Measurements from ENCODE around the gene SCTR.

SCTR gene

GRCh38 chr2:119523952-119524694 lies at the start of gene SCTR:
Gene SCTR, minus strand, starts transcription at chr2:119524483. Its CDS starts 257 bp downstream, at chr2:119524226.
- DNase-seq (ENCODE audit: extremely low read depth in 1 of 2, low read depth in 1 of 2): no peak

GRCh38 chr2:119567292-119567691 lies 43.0 kb upstream of the SCTR start:
- DNase-seq (ENCODE audit: extremely low read depth in 1 of 2, low read depth in 1 of 2): no peak

- DNase-seq (ENCODE audit: extremely low read depth in 1 of 2, low read depth in 1 of 2): no peak
Measured at GRCh38 chr2:119565481-119565880, 41.2 kb upstream of the SCTR start.

- DNase-seq (ENCODE audit: extremely low read depth in 1 of 2, low read depth in 1 of 2): no peak
Measured at GRCh38 chr2:119553687-119554344, 29.5 kb upstream of the SCTR start.

- no peak for DNase-seq (ENCODE audit: extremely low read depth in 1 of 2, low read depth in 1 of 2)
Measured at GRCh38 chr2:119552902-119553301, 28.6 kb upstream of the SCTR start.

- no peak for DNase-seq (ENCODE audit: extremely low read depth in 1 of 2, low read depth in 1 of 2)
Measured at GRCh38 chr2:119550856-119551255, 26.6 kb upstream of the SCTR start.

- no peak for DNase-seq (ENCODE audit: extremely low read depth in 1 of 2, low read depth in 1 of 2)
Measured at GRCh38 chr2:119550346-119550745, 26.1 kb upstream of the SCTR start.

GRCh38 chr2:119549241-119549640 lies 25.0 kb upstream of the SCTR start:
- DNase-seq (ENCODE audit: extremely low read depth in 1 of 2, low read depth in 1 of 2): no peak

- DNase-seq (ENCODE audit: extremely low read depth in 1 of 2, low read depth in 1 of 2): no peak
Measured at GRCh38 chr2:119548516-119549120, 24.3 kb upstream of the SCTR start.

- DNase-seq (ENCODE audit: extremely low read depth in 1 of 2, low read depth in 1 of 2): no peak
Measured at GRCh38 chr2:119546447-119546767, 22.1 kb upstream of the SCTR start.

GRCh38 chr2:119545754-119546446 lies 21.6 kb upstream of the SCTR start:
- DNase-seq (ENCODE audit: extremely low read depth in 1 of 2, low read depth in 1 of 2): no peak

GRCh38 chr2:119544939-119545475 lies 20.7 kb upstream of the SCTR start:
- DNase-seq (ENCODE audit: extremely low read depth in 1 of 2, low read depth in 1 of 2): no peak

- DNase-seq (ENCODE audit: extremely low read depth in 1 of 2, low read depth in 1 of 2): peak; percentile 23 to 35
Measured at GRCh38 chr2:119544075-119544938, 20.0 kb upstream of the SCTR start, which contains the start of gene CFAP221. Gene CFAP221, plus strand, starts transcription at chr2:119544449. Its CDS starts 1,683 bp downstream, at chr2:119546132.

GRCh38 chr2:119541476-119541875 lies 17.2 kb upstream of the SCTR start:
- no peak for DNase-seq (ENCODE audit: extremely low read depth in 1 of 2, low read depth in 1 of 2)

- DNase-seq (ENCODE audit: extremely low read depth in 1 of 2, low read depth in 1 of 2): no peak
Measured at GRCh38 chr2:119537792-119538191, 13.5 kb upstream of the SCTR start.

GRCh38 chr2:119536707-119537106 lies 12.4 kb upstream of the SCTR start:
- no peak for DNase-seq (ENCODE audit: extremely low read depth in 1 of 2, low read depth in 1 of 2)

- no peak for DNase-seq (ENCODE audit: extremely low read depth in 1 of 2, low read depth in 1 of 2)
Measured at GRCh38 chr2:119536211-119536610, 11.9 kb upstream of the SCTR start.

GRCh38 chr2:119533560-119533959 lies 9.3 kb upstream of the SCTR start:
- DNase-seq (ENCODE audit: extremely low read depth in 1 of 2, low read depth in 1 of 2): no peak

- DNase-seq (ENCODE audit: extremely low read depth in 1 of 2, low read depth in 1 of 2): no peak
Measured at GRCh38 chr2:119531292-119531691, 7.0 kb upstream of the SCTR start.

GRCh38 chr2:119527999-119528398 lies 3.7 kb upstream of the SCTR start:
- DNase-seq (ENCODE audit: extremely low read depth in 1 of 2, low read depth in 1 of 2): no peak

Measured in stimulated activated CD8-positive, alpha-beta memory T cell treated with anti-CD3 and anti-CD28 coated beads, Interleukin-7, amount 100 ng/mL, for 48 hours (primary cell).